Gastrocnemius medialis (tissue), 4 donors: ENCODE data around the gene SEMA3E.
"Not testable (repeated sequence)": the region's sequence is repeated elsewhere in the genome, so short reads cannot be mapped to it uniquely, and the experiment has no call there.

Experiments
- CTCF ChIP-seq, 5 experiments: fragments of 450-650 bp in 3 of 5; fragments of 200-600 bp in 2 of 5; sonication (generic) in 2 of 5; IDR thresholded peaks in 4 of 5; conservative IDR thresholded peaks in 1 of 5; 1 replicate in 4 of 5; 2 replicates in 1 of 5; pipeline ENCODE4 v1.5.1; 2016 to 2019; ENCODE audit warnings: antibody characterized with exemption in 5 of 5, mild to moderate bottlenecking in 3 of 5, moderate library complexity in 3 of 5
- POLR2A ChIP-seq, 2 donors: fragments of 450-650 bp; IDR thresholded peaks; one replicate each; pipeline ENCODE4 v1.6.1; 2017; ENCODE audit warnings: antibody characterized with exemption in 2 of 2, mild to moderate bottlenecking in 2 of 2, moderate library complexity in 2 of 2

GRCh38 chr7:83459101-83459929, 189.6 kb downstream of the SEMA3E start:
- not testable (repeated sequence) for TF ChIP-seq CTCF (IDR thresholded peaks at IDR 0.05 in 4 of 5, conservative IDR thresholded peaks at IDR 0.05 in 1 of 5); POLR2A (IDR thresholded peaks at IDR 0.05)
